Naive thymus-derived CD8-positive, alpha-beta T cell (primary cell): ENCODE results near the gene ZNF33B. TPM values are rescaled to one million over a fixed set of nuclear protein-coding genes. Genes with fewer than 3 reads are reported as not detected.
A peak's percentile ranks its signal among the peaks of the same experiment; 100 is the strongest.

Experiments
- ATAC-seq, 2 donors: fragments of 150-1000 bp; cut with Tn5 transposase in 1 of 2; sonication (Bioruptor Pico), chemical (Tn5 transposase) in 1 of 2; 1 replicate in 1 of 2; 2 replicates in 1 of 2; pipeline ENCODE4 v1.10.0; 2021; ENCODE audit warnings: mild to moderate bottlenecking in 2 of 2, moderate library complexity in 2 of 2
- POLR2A ChIA-PET: fragments of 350-600 bp; sonication (Branson Sonifier 250); formaldehyde crosslinking; loops from one replicate; lab custom pipeline; 2021; ENCODE audit warnings: antibody characterized with exemption; lab: Charles Lee
- DNase-seq, 10 donors: peaks; one replicate each; pipeline versions ENCODE4 v3.0.0 to v3.0.0-alpha.2; 2020 to 2022
- H3K27ac Mint-ChIP-seq, 10 donors: one replicate each; pipeline ENCODE4 v1.8.0; 2020 to 2022; ENCODE audit warnings: mild to moderate bottlenecking in 10 of 10, mixed read lengths in 10 of 10, moderate library complexity in 4 of 10, inconsistent platforms in 1 of 10
- H3K27me3 Mint-ChIP-seq, 5 donors: one replicate each; pipeline ENCODE4 v1.8.0; 2021 to 2022; ENCODE audit warnings: mixed read lengths in 5 of 5
- H3K36me3 Mint-ChIP-seq, 3 donors: one replicate each; pipeline ENCODE4 v1.8.0; 2020 to 2022; ENCODE audit warnings: mixed read lengths in 3 of 3, mild to moderate bottlenecking in 2 of 3, inconsistent platforms in 1 of 3
- H3K4me1 Mint-ChIP-seq, 4 donors: one replicate each; pipeline ENCODE4 v1.8.0; 2021 to 2022; ENCODE audit warnings: mixed read lengths in 4 of 4
- H3K4me3 Mint-ChIP-seq, 10 donors: one replicate each; pipeline ENCODE4 v1.8.0; 2020 to 2022; ENCODE audit warnings: mild to moderate bottlenecking in 10 of 10, mixed read lengths in 10 of 10, moderate library complexity in 6 of 10, inconsistent platforms in 1 of 10
- H3K9me3 Mint-ChIP-seq, 9 donors: one replicate each; pipeline ENCODE4 v1.8.0; 2020 to 2022; ENCODE audit warnings: mixed read lengths in 9 of 9, mild to moderate bottlenecking in 3 of 9, inconsistent platforms in 1 of 9, moderate library complexity in 1 of 9
- polyA plus RNA-seq, 3 donors: library from polyadenylated mRNA; unstranded; fragments of 300-500 nt; fragmentation: Illumina TruSeq; gene quantifications; one replicate each; pipeline ENCODE4 v1.2.3, GENCODE V29; 2021
- total RNA-seq, 8 experiments: library from RNA in 2 of 8; stranded (reverse) in 2 of 8; gene quantifications; one replicate each; pipeline ENCODE4 v1.2.3 and lab custom pipeline; 2021 to 2026

ZNF33B gene
- total and polyA plus RNA-seq, 5 experiments from 2014 or later, result 6.9 to 64.6 (median 12.9) TPM

GRCh38 chr10:42645103-42645502, 6.7 kb upstream of the ZNF33B start:
- POLR2A ChIA-PET, result no interaction called here
- ATAC-seq (no peak), DNase-seq (no peak)
- peaks cover 0 to 13% (median 1%) of the 10 kb centered on the region in 5 donors for H3K27me3 Mint-ChIP-seq
- H3K4me3 Mint-ChIP-seq, result no peak overlapping the region
- H3K4me1 Mint-ChIP-seq, result peaks cover 0 to 2% (median 1%) of the 10 kb centered on the region in 4 donors
- no peak overlapping the region for H3K27ac Mint-ChIP-seq
- peaks cover 0 to 9% (median 2%) of the 10 kb centered on the region in 3 donors for H3K36me3 Mint-ChIP-seq
- no peaks in the 10 kb centered on the region for H3K9me3 Mint-ChIP-seq

- peaks cover 0 to 12% (median 9%) of the 10 kb centered on the region in 3 donors for H3K36me3 Mint-ChIP-seq
- no peaks in the 10 kb centered on the region for H3K9me3 Mint-ChIP-seq
- H3K27ac Mint-ChIP-seq, result peak overlapping the region in 2 of 10 donors; percentile 19 to 22
- H3K4me1 Mint-ChIP-seq, result peaks cover 13 to 25% (median 23%) of the 10 kb centered on the region in 4 donors
- peaks cover 0 to 4% (median 0%) of the 10 kb centered on the region in 5 donors for H3K27me3 Mint-ChIP-seq
- POLR2A ChIA-PET, result no interaction called here
- ATAC-seq, result no peak
- H3K4me3 Mint-ChIP-seq, result peak overlapping the region in 1 of 10 donors; percentile 12
- DNase-seq, result no peak
These were observed 2.4 kb upstream of the ZNF33B start for GRCh38 chr10:42640610-42641229.

DNA sequence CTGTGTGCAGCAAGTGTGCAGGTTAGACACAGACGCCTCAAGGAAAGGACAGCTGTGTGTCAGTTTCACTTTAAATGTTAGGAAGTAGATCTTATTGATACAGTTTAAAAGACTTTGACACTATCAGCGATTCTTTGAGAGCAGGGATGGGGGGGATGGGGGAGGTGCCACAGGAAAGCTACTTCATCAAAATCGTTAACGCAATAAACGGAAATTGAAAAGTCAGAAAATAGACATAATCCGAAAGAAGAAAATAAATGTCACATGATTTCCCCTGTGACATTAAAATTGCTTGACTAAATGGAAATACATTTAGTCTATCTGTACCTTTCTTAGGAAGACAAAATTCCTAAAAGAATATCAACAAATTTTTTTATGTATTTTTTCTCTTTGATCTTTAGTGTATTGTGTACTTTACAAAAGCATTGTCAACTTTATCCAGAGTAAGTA, 476 bp upstream of the ZNF33B start:
- H3K4me1 Mint-ChIP-seq, result peaks cover 16 to 40% (median 33%) of the 10 kb centered on the region in 4 donors
- peaks cover 0 to 25% (median 15%) of the 10 kb centered on the region in 3 donors for H3K36me3 Mint-ChIP-seq
- peak overlapping the region; percentile 94 to 99 (median 98) for H3K27ac Mint-ChIP-seq
- ATAC-seq (peak; percentile 51 to 54), DNase-seq (peak in 5 of 10 donors; percentile 3 to 47 (median 36))
- H3K4me3 Mint-ChIP-seq, result peak overlapping the region; percentile 91 to 99 (median 97)
- H3K9me3 Mint-ChIP-seq, result no peaks in the 10 kb centered on the region
- H3K27me3 Mint-ChIP-seq, result no peaks in the 10 kb centered on the region
- POLR2A ChIA-PET, result interaction anchor here (0.8 to 1.8 kb wide), 5 partner anchors 114 to 1010 kb away, joined by 3 to 6 read pairs (median 4); partner anchors contain the start of genes BMS1, CSGALNACT2 and ZNF32

DNA sequence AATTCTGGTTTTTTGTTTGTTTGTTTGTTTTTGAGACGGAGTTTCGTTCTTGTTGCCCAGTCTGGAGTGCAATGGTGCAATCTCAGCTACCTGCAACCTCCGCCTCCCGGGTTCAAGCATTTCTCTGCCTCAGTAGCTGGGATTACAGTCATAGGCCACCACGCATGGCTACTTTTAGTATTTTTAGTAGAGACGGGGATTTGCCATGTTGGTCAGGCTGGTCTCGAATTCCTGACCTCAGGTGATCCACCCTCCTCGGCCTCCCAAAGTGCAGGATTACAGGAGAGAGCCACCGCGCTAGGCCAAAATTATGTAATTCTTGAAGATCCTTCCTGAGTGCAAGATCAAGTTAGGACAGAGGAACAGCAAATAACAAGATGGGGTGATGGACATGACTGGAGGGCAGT, 719 bp downstream of the ZNF33B start:
- H3K27ac Mint-ChIP-seq, result peak overlapping the region; percentile 94 to 99 (median 98)
- no peaks in the 10 kb centered on the region for H3K9me3 Mint-ChIP-seq
- H3K4me3 Mint-ChIP-seq, result peak overlapping the region; percentile 91 to 99 (median 97)
- POLR2A ChIA-PET, result interaction anchor here (0.8 to 1.8 kb wide), 3 partner anchors 11 to 502 kb away, joined by 4 to 6 read pairs (median 5); no protein-coding TSS in a partner anchor
- peaks cover 22 to 47% (median 44%) of the 10 kb centered on the region in 4 donors for H3K4me1 Mint-ChIP-seq
- ATAC-seq (no peak), DNase-seq (no peak)
- peaks cover 0 to 37% (median 20%) of the 10 kb centered on the region in 3 donors for H3K36me3 Mint-ChIP-seq
- H3K27me3 Mint-ChIP-seq, result no peaks in the 10 kb centered on the region

DNA sequence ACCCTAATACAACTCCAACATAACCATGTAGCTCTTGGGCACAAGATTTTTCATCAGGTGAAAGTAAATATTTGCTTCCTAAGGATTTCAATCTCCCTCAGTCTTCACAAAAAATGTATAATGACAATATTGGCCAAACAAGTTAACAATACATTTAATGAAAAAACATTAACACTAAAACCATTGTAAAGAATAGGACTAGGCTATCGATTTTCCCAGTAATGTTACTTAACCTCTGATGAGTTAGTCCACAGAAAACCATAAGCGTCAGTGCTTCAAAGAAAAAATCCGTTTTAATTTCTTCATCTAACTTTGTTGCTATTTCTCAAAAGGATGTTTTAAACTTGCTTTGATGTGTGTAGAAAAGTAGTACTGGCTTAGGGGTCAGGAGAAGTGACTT, 1.2 kb downstream of the ZNF33B start:
- POLR2A ChIA-PET, result interaction anchor here (0.8 to 0.9 kb wide), 2 partner anchors 10 to 84 kb away, joined by 4 to 5 read pairs; no protein-coding TSS in a partner anchor
- Mint-ChIP-seq H3K27me3 (no peaks in the 10 kb centered on the region), H3K4me3 (peak overlapping the region; percentile 91 to 99 (median 97)), H3K36me3 (peaks cover 0 to 42% (median 24%) of the 10 kb centered on the region in 3 donors), H3K9me3 (no peaks in the 10 kb centered on the region), H3K27ac (peak overlapping the region; percentile 94 to 99 (median 98)), H3K4me1 (peaks cover 22 to 52% (median 48%) of the 10 kb centered on the region in 4 donors)
- ATAC-seq, result no peak
- DNase-seq, result peak in 2 of 10 donors; percentile 9 to 18

- Mint-ChIP-seq H3K4me1 (peaks cover 29 to 68% (median 59%) of the 10 kb centered on the region in 4 donors), H3K36me3 (peaks cover 6 to 62% (median 42%) of the 10 kb centered on the region in 3 donors), H3K27ac (peak overlapping the region in 5 of 10 donors; percentile 24 to 82 (median 60)), H3K4me3 (peak overlapping the region in 4 of 10 donors; percentile 7 to 26 (median 12)), H3K9me3 (no peaks in the 10 kb centered on the region), H3K27me3 (no peaks in the 10 kb centered on the region)
- POLR2A ChIA-PET, result no interaction called here
- ATAC-seq, result no peak
- DNase-seq, result no peak
These were observed 3.3 kb downstream of the ZNF33B start for GRCh38 chr10:42635098-42635497.

GRCh38 chr10:42632564-42632963, 5.8 kb downstream of the ZNF33B start:
- peak overlapping the region in 4 of 10 donors; percentile 21 to 53 (median 46) for H3K27ac Mint-ChIP-seq
- ATAC-seq (no peak), DNase-seq (no peak)
- H3K27me3 Mint-ChIP-seq, result no peaks in the 10 kb centered on the region
- H3K9me3 Mint-ChIP-seq, result no peaks in the 10 kb centered on the region
- H3K36me3 Mint-ChIP-seq, result peaks cover 24 to 87% (median 65%) of the 10 kb centered on the region in 3 donors
- no peak overlapping the region for H3K4me3 Mint-ChIP-seq
- POLR2A ChIA-PET, result no interaction called here
- peaks cover 30 to 64% (median 62%) of the 10 kb centered on the region in 4 donors for H3K4me1 Mint-ChIP-seq

DNA sequence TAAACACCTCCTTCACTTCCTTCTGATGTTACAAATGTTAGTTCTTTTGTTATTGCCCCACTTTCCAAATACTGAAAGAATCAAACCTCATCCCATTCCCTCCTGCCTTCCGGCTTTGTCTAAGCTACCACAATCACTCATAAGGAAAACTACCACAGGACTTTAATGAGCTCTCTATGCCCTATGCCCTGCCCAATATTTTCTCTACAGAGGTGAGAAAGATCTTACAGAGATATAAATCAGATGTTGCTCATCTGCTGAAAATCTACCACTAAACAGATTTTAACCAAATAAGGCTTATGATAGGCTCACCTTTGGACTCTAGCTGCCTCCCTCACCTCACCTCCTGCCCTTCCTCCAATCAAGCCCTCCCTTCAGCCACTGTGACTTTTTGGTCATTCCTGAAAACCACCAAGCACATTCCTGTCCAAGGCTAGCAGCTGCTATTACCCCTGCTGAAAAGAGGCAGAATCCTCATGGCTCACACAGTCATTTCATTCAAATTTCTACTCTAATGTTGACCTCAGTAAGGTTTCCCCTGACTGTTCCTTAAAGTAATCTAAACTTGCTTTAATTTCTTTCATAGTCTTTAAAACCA, 7.7 kb downstream of the ZNF33B start:
- H3K4me3 Mint-ChIP-seq, result peak overlapping the region in 6 of 10 donors; percentile 0 to 56 (median 17)
- DNase-seq (no peak), ATAC-seq (no peak)
- peaks cover 0 to 5% (median 0%) of the 10 kb centered on the region in 9 donors for H3K9me3 Mint-ChIP-seq
- H3K27ac Mint-ChIP-seq, result peak overlapping the region; percentile 24 to 84 (median 72)
- peaks cover 29 to 95% (median 71%) of the 10 kb centered on the region in 3 donors for H3K36me3 Mint-ChIP-seq
- POLR2A ChIA-PET, result no interaction called here
- no peaks in the 10 kb centered on the region for H3K27me3 Mint-ChIP-seq
- H3K4me1 Mint-ChIP-seq, result peaks cover 21 to 49% (median 47%) of the 10 kb centered on the region in 4 donors

- Mint-ChIP-seq H3K36me3 (peaks cover 45 to 94% (median 87%) of the 10 kb centered on the region in 3 donors), H3K4me3 (peak overlapping the region in 1 of 10 donors; percentile 39), H3K27me3 (no peaks in the 10 kb centered on the region), H3K9me3 (peaks cover 2 to 13% (median 9%) of the 10 kb centered on the region in 9 donors), H3K4me1 (peaks cover 10 to 32% (median 17%) of the 10 kb centered on the region in 4 donors), H3K27ac (peak overlapping the region in 1 of 10 donors; percentile 80)
- ATAC-seq, result no peak
- DNase-seq, result no peak
- POLR2A ChIA-PET, result no interaction called here
These were observed 14.4 kb downstream of the ZNF33B start for GRCh38 chr10:42623929-42624328.

GRCh38 chr10:42618424-42618823, 19.9 kb downstream of the ZNF33B start:
- DNase-seq (no peak), ATAC-seq (no peak)
- H3K27ac Mint-ChIP-seq, result no peak overlapping the region
- no peaks in the 10 kb centered on the region for H3K27me3 Mint-ChIP-seq
- H3K36me3 Mint-ChIP-seq, result peaks cover 31 to 85% (median 84%) of the 10 kb centered on the region in 3 donors
- peaks cover 5 to 33% (median 15%) of the 10 kb centered on the region in 4 donors for H3K4me1 Mint-ChIP-seq
- no peak overlapping the region for H3K4me3 Mint-ChIP-seq
- H3K9me3 Mint-ChIP-seq, result peaks cover 0 to 4% (median 0%) of the 10 kb centered on the region in 9 donors
- POLR2A ChIA-PET, result no interaction called here

DNA sequence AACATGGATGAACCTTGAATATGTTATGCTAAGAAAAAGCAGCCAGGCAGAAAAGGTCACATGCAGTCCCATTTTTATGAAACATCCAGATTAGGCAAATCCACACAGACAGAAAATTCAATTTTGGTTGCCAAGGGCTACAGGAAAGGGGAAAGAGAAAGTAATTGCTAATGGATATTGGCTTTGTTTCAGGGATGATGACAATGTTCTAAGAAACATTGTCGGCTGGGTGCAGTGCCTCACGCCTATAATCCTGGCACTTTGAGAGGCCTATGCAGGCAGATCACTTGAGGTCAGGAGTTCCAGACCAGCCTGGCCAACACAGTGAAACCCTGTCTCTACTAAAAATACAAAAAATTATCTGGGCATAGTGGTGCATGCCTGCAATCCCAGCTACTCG, 23.0 kb downstream of the ZNF33B start:
- DNase-seq (no peak), ATAC-seq (no peak)
- Mint-ChIP-seq H3K4me1 (peaks cover 1 to 20% (median 10%) of the 10 kb centered on the region in 4 donors), H3K27me3 (no peaks in the 10 kb centered on the region), H3K4me3 (no peak overlapping the region), H3K27ac (no peak overlapping the region), H3K36me3 (peaks cover 43 to 90% (median 88%) of the 10 kb centered on the region in 3 donors), H3K9me3 (peaks cover 0 to 21% (median 6%) of the 10 kb centered on the region in 9 donors)
- POLR2A ChIA-PET, result no interaction called here

DNA sequence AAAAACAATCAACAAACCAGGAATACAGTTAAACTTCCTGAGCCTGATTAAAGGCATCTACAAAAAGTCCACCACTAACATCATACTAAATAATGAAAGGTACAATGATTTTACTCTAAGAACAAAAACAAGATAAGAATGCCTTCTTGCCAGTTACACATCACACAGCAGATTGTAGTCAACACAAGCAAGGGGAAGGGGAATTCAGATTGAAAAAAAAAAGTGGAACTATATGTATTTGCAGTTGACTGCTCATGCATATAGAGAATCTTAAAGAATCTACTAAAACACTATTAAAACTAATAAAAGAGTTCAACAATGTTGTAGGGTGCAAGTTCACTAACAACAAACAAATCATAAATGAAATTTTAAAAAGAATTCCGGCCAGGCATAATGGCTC, 28.5 kb downstream of the ZNF33B start:
- Mint-ChIP-seq H3K9me3 (peaks cover 12 to 71% (median 32%) of the 10 kb centered on the region in 9 donors), H3K36me3 (peaks cover 66 to 99% (median 94%) of the 10 kb centered on the region in 3 donors), H3K27me3 (no peaks in the 10 kb centered on the region), H3K4me3 (no peak overlapping the region), H3K27ac (peak overlapping the region in 3 of 10 donors; percentile 7 to 42 (median 23)), H3K4me1 (peaks cover 0 to 20% (median 9%) of the 10 kb centered on the region in 4 donors)
- ATAC-seq, result no peak
- POLR2A ChIA-PET, result no interaction called here
- DNase-seq, result no peak
